Progenitor cell of endocrine pancreas (in vitro differentiated cells): ENCODE measurements around the gene NKPD1. TPM values are rescaled to one million over a fixed set of nuclear protein-coding genes. Genes with fewer than 3 reads are reported as not detected.

Source experiments
- DNase-seq: peaks from one replicate; pipeline ENCODE4 v3.0.0; 2021; ENCODE audit warnings: low spot score; ENCODE audit not compliant: unreplicated experiment
- H3K27ac Mint-ChIP-seq: 2 replicates; pipeline ENCODE4 v1.8.0; 2021; ENCODE audit warnings: mild to moderate bottlenecking, moderate library complexity, mixed read lengths
- H3K27me3 Mint-ChIP-seq: 2 replicates; pipeline ENCODE4 v1.8.0; 2021; ENCODE audit warnings: mixed read lengths
- H3K36me3 Mint-ChIP-seq: 2 replicates; pipeline ENCODE4 v1.8.0; 2022; ENCODE audit warnings: mixed read lengths; ENCODE audit not compliant: insufficient read depth
- H3K4me1 Mint-ChIP-seq: 2 replicates; pipeline ENCODE4 v1.8.0; 2021; ENCODE audit warnings: low read depth, mixed read lengths
- H3K4me3 Mint-ChIP-seq: 2 replicates; pipeline ENCODE4 v1.8.0; 2021; ENCODE audit warnings: low read depth, mild to moderate bottlenecking, moderate library complexity, mixed read lengths
- H3K9me3 Mint-ChIP-seq: 2 replicates; pipeline ENCODE4 v1.8.0; 2021; ENCODE audit warnings: low read depth, mixed read lengths
- CTCF ChIP-seq: fragments of 200-600 bp; sonication (generic); IDR thresholded peaks from one replicate; pipeline ENCODE4 v1.5.0; 2021; ENCODE audit warnings: antibody characterized with exemption, mild to moderate bottlenecking; ENCODE audit not compliant: unreplicated experiment
- total RNA-seq: library from RNA; stranded (reverse); gene quantifications from 2 replicates; pipeline ENCODE4 v1.2.1, GENCODE V29; 2021

NKPD1 gene
- total RNA-seq, 1 donor from 2014 or later = 0.34 TPM

DNA sequence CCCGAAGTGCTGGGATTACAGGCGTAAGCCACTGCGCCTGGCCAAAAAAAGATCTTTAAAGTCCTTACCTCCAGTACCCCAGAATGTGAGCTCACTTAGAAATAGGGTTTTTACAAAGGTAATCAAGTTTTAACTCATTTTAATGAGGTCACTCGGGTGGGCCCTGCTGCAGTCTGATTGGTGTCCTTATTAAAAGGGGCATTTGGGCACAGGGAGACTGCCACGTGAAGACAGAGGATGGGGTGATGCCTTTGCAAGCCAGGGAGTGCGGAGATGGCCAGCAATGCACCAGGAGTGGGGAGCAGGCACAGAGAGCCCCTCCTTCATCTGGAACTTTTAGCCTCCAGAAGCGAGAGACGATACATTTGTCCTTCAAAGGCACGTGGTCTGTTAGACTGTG is 11.7 kb downstream of the NKPD1 start:
- Mint-ChIP-seq H3K4me1 (peaks cover 2% of the 10 kb centered on the region), H3K4me3 (no peak overlapping the region), H3K9me3 (no peaks in the 10 kb centered on the region), H3K27ac (no peak overlapping the region), H3K27me3 (peaks cover 19% of the 10 kb centered on the region), H3K36me3 (peaks cover 1% of the 10 kb centered on the region)
- no peak for TF ChIP-seq CTCF
- no peak for DNase-seq

- DNase-seq = no peak
Measured at GRCh38 chr19:45147835-45148676, 12.7 kb downstream of the NKPD1 start.

GRCh38 chr19:45146741-45147205 is 14.0 kb downstream of the NKPD1 start:
- TF ChIP-seq CTCF = no peak
- Mint-ChIP-seq H3K27ac (no peak overlapping the region), H3K4me1 (no peaks in the 10 kb centered on the region), H3K27me3 (peaks cover 8% of the 10 kb centered on the region), H3K4me3 (no peak overlapping the region), H3K36me3 (peaks cover 7% of the 10 kb centered on the region), H3K9me3 (no peaks in the 10 kb centered on the region)
- no peak for DNase-seq

More at GRCh38 chr19:45147835-45148676, 12.7 kb downstream of the NKPD1 start:
- Mint-ChIP-seq H3K4me1 (no peaks in the 10 kb centered on the region), H3K9me3 (no peaks in the 10 kb centered on the region), H3K4me3 (no peak overlapping the region), H3K27ac (no peak overlapping the region), H3K27me3 (peaks cover 14% of the 10 kb centered on the region), H3K36me3 (peaks cover 2% of the 10 kb centered on the region)
- no peak for TF ChIP-seq CTCF

GRCh38 chr19:45146251-45146650 is 14.5 kb downstream of the NKPD1 start:
- Mint-ChIP-seq H3K9me3 (no peaks in the 10 kb centered on the region), H3K36me3 (peaks cover 7% of the 10 kb centered on the region), H3K4me3 (no peak overlapping the region), H3K4me1 (no peaks in the 10 kb centered on the region), H3K27ac (no peak overlapping the region), H3K27me3 (peaks cover 3% of the 10 kb centered on the region)
- DNase-seq = no peak
- no peak for TF ChIP-seq CTCF

DNA sequence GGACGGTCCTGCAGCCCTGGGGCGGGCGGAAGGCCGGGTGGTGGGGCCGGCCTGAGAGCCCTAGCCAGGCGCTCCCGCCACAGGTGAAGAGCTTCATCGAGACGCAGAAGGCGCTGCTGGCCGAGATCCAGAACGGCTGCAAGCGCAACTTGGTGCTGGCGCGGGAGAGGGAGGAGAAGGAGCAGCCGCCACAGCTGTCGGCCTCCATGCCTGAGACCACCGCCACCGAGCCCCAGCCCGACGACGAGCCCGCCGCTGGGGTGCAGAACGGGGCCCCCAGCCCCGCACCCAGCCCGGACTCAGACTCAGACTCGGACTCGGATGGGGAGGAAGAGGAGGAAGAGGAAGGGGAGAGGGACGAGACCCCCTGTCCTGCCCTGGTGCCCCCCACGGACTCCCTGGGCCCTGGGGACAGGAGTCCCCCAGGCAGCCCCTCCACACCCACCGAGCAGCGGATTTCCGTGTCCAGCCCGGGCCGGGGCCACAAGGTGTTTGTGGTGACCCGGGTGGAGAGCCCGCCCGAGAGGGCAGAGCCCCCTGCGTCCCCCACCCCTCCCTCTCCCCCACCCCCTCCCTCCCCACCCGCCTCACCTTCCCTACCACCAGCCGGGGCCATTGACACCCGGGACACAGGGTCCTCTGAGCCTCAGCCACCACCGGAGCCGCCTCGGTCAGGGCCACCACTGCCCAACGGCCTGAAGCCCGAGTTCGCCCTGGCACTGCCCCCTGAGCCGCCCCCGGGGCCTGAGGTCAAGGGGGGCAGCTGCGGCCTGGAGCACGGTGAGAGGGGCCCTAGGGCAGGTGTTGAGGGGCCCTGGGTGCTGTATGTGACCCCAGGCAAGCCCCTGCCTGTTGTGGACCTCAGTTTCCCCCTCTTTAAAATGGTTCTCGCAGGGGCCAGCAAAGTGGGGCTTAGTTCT is 15.3 kb downstream of the NKPD1 start:
- no peak overlapping the region for H3K27ac Mint-ChIP-seq
- no peak for TF ChIP-seq CTCF
- H3K36me3 Mint-ChIP-seq = peaks cover 7% of the 10 kb centered on the region
- no peaks in the 10 kb centered on the region for H3K27me3 Mint-ChIP-seq
- no peak for DNase-seq
- no peaks in the 10 kb centered on the region for H3K4me1 Mint-ChIP-seq
- H3K9me3 Mint-ChIP-seq = no peaks in the 10 kb centered on the region
- no peak overlapping the region for H3K4me3 Mint-ChIP-seq
